T-helper 1 cell treated with Interleukin-12 subunit alpha and Interleukin-12 subunit beta and Interleukin-4 antibody, amounts not matched to agents 30 ng/mL and 1 ng/mL, for 36 hours (primary cell): ENCODE data around the gene HBQ1. TPM values are rescaled to one million over a fixed set of nuclear protein-coding genes. Genes with fewer than 3 reads are reported as not detected.
"Not testable (repeated sequence)": the region's sequence is repeated elsewhere in the genome, so short reads cannot be mapped to it uniquely, and the experiment has no call there.

ENCODE experiments used
- intact Hi-C: fragments of 100-400 bp; cut with micrococcal nuclease; formaldehyde crosslinking; loops from one replicate; pipeline ENCODE4 v1.15.1; 2024
- total RNA-seq: library from RNA; stranded (reverse); gene quantifications from 2 replicates; pipeline ENCODE4 v1.2.3, GENCODE V29; 2022

HBQ1 gene
- total RNA-seq, 1 donor from 2014 or later = not detected

DNA sequence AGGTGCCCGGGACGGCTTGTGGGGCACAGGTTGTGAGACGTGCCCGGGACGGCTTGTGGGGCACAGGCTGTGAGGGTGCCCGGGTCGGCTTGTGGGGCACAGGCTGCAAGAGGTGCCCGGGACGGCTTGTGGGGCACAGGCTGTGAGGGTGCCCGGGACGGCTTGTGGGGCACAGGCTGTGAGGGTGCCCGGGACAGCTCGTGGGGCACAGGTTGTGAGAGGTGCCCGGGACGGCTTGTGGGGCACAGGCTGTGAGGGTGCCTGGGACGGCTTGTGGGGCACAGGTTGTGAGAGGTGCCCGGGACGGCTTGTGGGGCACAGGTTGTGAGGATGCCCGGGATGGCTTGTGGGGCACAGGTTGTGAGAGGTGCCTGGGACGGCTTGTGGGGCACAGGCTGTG is 20.0 kb upstream of the HBQ1 start:
- intact Hi-C loops = not testable (repeated sequence)

DNA sequence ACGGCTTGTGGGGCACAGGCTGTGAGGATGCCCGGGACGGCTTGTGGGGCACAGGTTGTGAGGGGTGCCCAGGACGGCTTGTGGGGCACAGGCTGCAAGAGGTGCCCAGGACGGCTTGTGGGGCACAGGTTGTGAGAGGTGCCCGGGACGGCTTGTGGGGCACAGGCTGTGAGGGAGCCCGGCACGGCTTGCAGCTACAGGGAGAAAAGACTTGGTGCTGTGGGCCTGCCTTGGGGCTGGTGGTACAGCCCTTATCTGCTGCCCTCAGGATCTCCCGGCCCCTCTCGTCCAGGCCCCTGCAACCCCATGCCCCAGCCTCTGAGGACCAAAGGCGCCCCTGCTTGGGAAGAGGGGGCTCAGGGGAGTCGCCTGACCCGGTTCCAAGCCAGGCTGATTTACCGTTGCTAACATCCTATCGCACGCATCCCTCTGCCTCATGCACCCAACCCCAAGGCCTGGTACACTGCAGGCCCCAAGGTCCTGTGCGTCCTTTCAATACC is 19.5 kb upstream of the HBQ1 start:
- intact Hi-C loops = no loop called here

DNA sequence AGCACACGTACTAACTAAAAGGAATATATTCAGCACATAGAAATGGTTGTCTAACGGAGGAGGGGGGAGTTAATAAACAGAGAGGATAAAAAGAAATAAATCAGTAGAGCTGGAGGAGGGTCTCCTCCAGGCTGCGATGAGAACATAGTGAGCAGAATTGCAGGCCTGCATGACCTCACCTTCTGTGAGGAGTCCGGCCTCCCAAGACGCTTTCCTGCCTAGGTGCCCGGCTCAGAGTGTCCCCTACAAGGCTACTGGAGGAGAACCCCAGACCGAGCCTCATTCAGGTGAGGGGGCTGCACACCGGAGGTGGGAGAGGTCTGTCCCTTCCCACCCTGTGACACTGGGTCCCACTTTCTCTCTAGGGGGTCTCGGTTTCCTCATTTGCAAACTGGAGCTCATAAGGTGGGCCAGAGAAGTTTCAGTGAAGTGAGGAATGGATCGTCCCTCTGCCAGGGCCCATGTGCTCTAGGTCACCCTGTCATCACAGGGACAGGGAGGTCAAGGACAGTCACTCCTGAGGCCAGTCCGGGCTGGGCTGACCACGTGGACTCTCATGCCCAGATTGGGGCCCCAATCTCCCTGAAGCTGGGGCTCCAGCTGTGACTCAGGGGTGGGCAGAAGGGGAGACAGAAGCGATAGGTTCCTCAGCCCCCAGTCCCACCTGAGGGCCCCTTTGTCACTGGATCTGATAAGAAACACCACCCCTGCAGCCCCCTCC is 17.8 kb upstream of the HBQ1 start:
- intact Hi-C loops = no loop called here

DNA sequence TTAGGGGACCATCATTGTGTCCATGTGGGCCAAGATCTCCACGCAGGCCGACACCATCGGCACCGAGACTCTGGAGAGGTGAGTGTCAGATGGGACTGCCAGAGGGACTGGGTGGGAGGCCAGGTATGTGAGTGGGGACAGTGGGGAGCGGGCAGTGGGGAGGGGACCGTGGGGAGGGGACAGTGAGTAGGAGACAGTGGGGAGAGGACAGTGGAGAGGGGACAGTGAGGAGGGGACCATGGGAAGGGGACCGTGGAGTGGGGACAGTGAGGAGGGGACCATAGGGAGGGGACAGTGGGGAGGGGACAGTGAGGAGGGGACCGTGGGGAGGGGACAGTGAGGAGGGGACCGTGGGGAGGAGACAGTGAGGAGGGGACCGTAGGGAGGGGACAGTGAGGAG is 17.1 kb upstream of the HBQ1 start:
- intact Hi-C loops = not testable (repeated sequence)

DNA sequence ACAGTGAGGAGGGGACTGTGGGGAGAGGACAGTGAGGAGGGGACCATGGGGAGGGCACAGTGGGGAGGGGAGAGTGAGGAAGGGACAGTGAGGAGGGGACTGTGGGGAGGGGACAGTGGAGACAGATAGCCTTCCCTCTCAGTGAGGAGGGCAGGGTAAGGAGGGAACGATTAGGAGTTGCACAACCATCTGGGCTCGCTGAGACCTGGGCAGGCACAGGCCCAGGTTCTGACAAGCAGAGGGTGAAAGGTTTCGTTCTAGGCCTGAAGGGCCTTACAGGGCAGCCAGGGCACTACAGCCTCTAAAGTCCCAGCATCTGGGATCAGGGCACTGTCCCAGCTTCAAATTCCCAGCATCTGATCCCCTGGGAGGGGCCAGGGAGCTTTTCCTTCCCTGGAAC is 16.6 kb upstream of the HBQ1 start:
- intact Hi-C loops = not testable (repeated sequence)

DNA sequence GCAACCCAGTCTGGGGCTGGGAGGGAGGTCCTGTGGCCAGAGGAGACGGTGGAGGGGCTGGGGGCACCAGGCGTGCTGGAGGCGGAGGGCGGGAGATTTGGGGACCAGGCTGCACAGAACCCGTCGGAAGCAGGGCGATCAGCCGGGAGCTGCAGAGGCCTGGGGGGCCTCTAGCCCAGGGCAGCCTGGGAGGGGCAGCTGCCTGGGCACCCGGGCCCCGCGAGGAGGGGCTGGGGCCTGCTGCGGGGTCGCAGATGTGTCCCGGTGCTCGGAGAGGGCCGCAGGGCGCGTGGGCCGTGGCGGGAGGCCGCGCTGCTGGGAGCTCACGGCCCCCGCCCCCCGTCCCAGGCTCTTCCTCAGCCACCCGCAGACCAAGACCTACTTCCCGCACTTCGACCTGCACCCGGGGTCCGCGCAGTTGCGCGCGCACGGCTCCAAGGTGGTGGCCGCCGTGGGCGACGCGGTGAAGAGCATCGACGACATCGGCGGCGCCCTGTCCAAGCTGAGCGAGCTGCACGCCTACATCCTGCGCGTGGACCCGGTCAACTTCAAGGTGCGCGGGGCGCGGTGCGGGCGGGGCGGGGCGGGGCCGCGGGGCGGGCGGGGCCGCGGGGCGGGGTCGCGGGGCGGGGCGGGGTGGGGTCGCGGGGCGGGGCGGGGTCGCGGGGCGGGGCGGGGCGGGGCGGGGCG is 16.0 kb upstream of the HBQ1 start:
- intact Hi-C loops = not testable (repeated sequence)

DNA sequence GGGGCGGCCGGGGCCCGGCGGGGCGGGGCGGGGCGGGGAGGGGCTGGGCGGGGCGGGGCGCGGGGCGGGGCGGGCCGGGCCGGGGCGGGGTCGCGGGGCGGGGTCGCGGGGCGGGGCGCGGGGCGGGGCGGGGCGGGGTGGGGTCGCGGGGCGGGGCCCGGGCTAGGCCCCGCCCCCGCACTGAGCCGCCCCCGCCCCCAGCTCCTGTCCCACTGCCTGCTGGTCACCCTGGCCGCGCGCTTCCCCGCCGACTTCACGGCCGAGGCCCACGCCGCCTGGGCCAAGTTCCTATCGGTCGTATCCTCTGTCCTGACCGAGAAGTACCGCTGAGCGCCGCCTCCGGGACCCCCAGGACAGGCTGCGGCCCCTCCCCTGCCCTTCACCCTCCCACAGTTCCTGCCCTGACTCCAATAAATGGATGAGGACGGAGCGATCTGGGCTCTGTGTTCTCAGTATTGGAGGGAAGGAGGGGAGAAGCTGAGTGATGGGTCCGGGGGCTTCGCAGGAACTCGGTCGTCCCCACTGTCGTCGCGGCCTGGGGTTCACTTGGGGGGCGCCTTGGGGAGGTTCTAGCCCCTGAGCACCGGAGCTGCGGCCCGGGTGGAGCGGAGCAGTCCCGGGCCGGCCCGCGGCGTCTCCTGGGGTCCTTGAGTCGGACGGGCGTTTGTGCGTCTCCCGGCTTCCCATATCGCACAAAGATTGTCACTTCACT is 15.3 kb upstream of the HBQ1 start:
- intact Hi-C loops = loop anchor here (5.0 kb wide), 1 partner anchor 58 kb away; no protein-coding TSS in a partner anchor

DNA sequence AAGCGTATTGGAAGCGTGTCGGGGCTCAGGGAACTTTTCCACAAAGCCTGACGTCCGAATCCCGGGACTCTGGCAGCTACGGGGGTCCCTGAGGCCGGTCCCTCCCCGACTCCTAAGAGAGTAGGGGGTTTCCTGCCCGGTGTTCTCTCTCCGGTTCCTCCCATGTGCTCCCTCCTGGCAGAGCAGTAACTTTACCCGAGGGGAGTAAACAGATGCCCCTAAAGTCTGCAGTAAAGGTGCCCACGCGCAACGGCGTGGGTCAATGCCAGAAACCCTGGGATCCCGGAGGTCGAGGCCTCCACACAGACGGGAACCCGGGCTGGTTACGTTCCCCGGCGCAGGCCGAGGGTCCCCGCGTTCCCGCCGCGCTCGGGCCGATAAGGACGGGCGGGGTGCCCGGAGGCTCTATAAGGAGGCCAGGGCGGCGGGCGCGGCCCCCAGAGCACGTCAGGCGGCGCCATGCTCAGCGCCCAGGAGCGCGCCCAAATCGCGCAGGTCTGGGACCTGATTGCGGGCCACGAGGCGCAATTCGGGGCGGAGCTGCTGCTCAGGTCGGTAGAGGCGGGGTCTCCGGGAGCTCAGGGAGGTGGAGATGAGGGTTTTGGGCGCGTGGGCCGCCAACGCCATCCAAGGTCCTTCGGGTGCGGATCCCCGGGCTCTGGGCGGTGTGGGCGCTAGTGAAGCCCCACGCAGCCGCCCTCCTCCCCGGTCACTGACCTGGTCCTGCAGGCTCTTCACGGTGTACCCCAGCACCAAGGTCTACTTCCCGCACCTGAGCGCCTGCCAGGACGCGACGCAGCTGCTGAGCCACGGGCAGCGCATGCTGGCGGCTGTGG is 14.5 kb upstream of the HBQ1 start, which contains the start of gene HBM:
HBM (plus strand) TSS at position 440 of the 836 bp plus-strand sequence; CDS start at position 460, 20 bp downstream.
- intact Hi-C loops = loop anchor here (5.0 kb wide), 1 partner anchor 58 kb away; no protein-coding TSS in a partner anchor

DNA sequence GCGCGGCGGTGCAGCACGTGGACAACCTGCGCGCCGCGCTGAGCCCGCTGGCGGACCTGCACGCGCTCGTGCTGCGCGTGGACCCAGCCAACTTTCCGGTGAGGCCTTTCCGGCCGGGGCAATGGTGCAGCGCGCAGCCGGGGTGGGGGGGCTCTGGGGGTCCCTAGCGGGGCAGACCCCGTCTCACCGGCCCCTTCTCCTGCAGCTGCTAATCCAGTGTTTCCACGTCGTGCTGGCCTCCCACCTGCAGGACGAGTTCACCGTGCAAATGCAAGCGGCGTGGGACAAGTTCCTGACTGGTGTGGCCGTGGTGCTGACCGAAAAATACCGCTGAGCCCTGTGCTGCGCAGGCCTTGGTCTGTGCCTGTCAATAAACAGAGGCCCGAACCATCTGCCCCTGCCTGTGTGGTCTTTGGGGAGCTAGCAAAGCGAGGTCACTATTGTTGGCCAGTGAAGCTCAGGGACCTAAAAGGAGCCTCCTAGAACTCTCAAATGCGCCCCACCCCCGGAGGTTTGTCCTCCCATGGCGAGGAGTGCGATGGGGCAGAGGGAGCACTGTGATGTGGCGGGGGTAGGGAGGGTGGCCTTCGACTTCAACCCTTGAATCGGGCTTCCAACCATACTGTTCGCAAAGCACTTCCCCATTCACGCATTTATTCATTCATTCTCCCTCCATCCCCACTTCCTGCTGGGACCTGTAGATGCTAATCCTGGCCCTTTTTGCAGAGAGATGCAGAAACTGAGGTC is 13.7 kb upstream of the HBQ1 start:
- intact Hi-C loops = loop anchor here (5.0 kb wide), 1 partner anchor 59 kb away; no protein-coding TSS in a partner anchor

DNA sequence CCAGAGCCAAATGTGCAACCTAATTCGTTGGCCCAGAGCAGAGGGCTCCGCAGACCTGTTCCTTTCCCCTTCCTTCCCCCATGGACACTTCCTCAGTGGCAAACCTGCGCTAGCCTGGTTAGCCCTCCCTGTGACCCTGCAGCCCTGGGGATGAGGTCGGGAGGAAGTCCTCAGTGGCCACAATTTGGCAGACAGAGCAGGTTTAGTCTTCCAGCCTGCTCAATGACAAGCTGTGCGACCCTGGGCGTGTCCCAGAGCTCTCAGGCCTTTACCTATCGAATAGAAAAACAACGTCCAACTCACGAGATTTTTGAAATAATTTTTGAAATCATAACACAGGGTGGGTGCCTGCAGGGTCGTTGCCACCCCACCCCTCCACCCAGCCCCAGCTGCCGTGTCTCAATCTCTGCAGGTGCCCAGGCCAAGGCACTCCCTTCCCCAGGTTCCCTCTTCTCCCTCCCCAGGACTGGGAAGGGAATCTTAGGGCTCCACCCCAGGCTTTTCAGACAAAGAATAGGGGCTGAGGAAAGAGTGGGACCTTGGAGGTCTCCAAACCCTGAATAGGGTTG is 13.1 kb upstream of the HBQ1 start:
- intact Hi-C loops = loop anchor here (5.0 kb wide), 1 partner anchor 60 kb away; no protein-coding TSS in a partner anchor

DNA sequence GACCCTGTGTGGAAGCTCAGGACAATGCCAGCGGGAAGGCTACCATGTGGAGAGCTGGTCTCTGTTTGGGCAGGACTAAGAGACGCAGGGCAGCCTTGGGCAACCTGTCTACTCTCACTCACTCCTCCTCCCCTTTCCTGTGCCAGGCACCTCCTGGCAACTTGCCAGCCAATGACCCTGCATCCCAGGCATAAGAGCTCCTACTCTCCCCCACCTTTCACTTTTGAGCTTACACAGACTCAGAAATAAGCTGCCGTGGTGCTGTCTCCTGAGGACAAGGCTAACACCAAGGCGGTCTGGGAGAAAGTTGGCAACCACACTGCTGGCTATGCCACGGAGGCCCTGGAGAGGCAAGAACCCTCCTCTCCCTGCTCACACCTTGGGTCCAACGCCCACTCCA is 11.8 kb upstream of the HBQ1 start:
- intact Hi-C loops = loop anchor here (5.0 kb wide), 1 partner anchor 61 kb away; no protein-coding TSS in a partner anchor

DNA sequence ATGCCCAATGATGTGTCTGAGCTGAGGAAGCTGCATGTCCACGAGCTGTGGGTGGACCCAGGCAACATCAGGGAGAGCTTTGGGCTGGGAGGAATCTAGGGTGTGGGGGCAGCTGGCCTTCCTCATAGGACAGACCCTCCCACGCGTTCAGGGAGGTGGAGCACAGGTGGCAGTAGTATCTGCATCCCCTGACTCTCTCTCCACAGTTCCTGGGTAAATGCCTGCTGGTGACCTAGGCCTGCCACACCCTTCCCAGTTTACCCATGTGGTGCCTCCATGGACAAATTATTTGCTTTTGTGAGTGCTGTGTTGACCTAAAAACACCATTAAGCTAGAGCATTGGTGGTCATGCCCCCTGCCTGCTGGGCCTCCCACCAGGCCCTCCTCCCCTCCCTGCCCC is 11.2 kb upstream of the HBQ1 start:
- intact Hi-C loops = loop anchor here (5.0 kb wide), 1 partner anchor 62 kb away; no protein-coding TSS in a partner anchor

DNA sequence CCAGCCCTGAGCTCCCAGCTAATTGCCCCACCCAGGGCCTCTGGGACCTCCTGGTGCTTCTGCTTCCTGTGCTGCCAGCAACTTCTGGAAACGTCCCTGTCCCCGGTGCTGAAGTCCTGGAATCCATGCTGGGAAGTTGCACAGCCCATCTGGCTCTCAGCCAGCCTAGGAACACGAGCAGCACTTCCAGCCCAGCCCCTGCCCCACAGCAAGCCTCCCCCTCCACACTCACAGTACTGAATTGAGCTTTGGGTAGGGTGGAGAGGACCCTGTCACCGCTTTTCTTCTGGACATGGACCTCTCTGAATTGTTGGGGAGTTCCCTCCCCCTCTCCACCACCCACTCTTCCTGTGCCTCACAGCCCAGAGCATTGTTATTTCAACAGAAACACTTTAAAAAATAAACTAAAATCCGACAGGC is 10.2 kb upstream of the HBQ1 start:
- intact Hi-C loops = not testable (repeated sequence)

DNA sequence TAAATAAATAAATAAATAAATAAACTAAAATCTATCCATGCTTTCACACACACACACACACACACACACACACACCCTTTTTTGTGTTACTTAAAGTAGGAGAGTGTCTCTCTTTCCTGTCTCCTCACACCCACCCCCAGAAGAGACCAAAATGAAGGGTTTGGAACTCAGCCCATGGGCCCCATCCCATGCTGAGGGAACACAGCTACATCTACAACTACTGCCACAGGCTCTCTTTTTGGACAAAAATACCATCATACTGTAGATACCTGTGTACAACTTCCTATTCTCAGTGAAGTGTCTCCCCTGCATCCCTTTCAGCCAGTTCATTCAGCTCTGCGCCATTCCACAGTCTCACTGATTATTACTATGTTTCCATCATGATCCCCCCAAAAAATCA is 9.5 kb upstream of the HBQ1 start:
- intact Hi-C loops = no loop called here

DNA sequence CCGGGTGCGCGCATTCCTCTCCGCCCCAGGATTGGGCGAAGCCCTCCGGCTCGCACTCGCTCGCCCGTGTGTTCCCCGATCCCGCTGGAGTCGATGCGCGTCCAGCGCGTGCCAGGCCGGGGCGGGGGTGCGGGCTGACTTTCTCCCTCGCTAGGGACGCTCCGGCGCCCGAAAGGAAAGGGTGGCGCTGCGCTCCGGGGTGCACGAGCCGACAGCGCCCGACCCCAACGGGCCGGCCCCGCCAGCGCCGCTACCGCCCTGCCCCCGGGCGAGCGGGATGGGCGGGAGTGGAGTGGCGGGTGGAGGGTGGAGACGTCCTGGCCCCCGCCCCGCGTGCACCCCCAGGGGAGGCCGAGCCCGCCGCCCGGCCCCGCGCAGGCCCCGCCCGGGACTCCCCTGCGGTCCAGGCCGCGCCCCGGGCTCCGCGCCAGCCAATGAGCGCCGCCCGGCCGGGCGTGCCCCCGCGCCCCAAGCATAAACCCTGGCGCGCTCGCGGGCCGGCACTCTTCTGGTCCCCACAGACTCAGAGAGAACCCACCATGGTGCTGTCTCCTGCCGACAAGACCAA is 7.8 kb upstream of the HBQ1 start, which contains the start of gene HBA2:
HBA2 (plus strand) TSS at position 503 of the 568 bp plus-strand sequence; CDS start at position 540, 37 bp downstream.
- intact Hi-C loops = not testable (repeated sequence)

DNA sequence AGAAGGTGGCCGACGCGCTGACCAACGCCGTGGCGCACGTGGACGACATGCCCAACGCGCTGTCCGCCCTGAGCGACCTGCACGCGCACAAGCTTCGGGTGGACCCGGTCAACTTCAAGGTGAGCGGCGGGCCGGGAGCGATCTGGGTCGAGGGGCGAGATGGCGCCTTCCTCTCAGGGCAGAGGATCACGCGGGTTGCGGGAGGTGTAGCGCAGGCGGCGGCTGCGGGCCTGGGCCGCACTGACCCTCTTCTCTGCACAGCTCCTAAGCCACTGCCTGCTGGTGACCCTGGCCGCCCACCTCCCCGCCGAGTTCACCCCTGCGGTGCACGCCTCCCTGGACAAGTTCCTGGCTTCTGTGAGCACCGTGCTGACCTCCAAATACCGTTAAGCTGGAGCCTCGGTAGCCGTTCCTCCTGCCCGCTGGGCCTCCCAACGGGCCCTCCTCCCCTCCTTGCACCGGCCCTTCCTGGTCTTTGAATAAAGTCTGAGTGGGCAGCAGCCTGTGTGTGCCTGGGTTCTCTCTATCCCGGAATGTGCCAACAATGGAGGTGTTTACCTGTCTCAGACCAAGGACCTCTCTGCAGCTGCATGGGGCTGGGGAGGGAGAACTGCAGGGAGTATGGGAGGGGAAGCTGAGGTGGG is 6.9 kb upstream of the HBQ1 start:
- intact Hi-C loops = not testable (repeated sequence)

DNA sequence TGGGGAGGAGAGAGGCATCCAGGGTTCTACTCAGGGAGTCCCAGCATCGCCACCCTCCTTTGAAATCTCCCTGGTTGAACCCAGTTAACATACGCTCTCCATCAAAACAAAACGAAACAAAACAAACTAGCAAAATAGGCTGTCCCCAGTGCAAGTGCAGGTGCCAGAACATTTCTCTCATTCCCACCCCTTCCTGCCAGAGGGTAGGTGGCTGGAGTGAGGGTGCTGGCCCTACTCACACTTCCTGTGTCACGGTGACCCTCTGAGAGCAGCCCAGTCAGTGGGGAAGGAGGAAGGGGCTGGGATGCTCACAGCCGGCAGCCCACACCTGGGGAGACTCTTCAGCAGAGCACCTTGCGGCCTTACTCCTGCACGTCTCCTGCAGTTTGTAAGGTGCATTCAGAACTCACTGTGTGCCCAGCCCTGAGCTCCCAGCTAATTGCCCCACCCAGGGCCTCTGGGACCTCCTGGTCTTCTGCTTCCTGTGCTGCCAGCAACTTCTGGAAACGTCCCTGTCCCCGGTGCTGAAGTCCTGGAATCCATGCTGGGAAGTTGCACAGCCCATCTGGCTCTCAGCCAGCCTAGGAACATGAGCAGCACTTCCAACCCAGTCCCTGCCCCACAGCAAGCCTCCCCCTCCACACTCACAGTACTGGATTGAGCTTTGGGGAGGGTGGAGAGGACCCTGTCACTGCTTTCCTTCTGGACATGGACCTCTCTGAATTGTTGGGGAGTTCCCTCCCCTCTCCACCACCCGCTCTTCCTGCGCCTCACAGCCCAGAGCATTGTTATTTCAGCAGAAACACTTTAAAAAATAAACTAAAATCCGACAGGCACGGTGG is 6.1 kb upstream of the HBQ1 start:
- intact Hi-C loops = not testable (repeated sequence)
